SU-DHL-6 (cell line): ENCODE results near the gene RNF130.

Experiments
- H2AFZ ChIP-seq: fragments of 200-600 bp; sonication (generic); 2 replicates; pipeline ENCODE4 v1.6.1; 2014; ENCODE audit warnings: low read depth, mild to moderate bottlenecking, moderate library complexity, mixed read lengths, antibody characterized with exemption, low read length; ENCODE audit not compliant: severe bottlenecking
- H3F3A ChIP-seq: fragments of 200-600 bp; shearing (Covaris generic); 2 replicates; pipeline ENCODE4 v1.6.0; 2016; ENCODE audit warnings: antibody characterized with exemption, mild to moderate bottlenecking; ENCODE audit not compliant: insufficient read depth
- H3K27ac ChIP-seq: fragments of 200-600 bp; sonication (generic); 2 replicates; pipeline ENCODE4 v1.5.1; 2016; ENCODE audit warnings: low read depth, mild to moderate bottlenecking, low read length, moderate library complexity, mixed read lengths
- H3K27me3 ChIP-seq: fragments of 200-600 bp; sonication (generic), shearing (Covaris generic); 2 replicates; pipeline ENCODE4 v1.6.0; 2014; ENCODE audit warnings: mild to moderate bottlenecking, low read length
- H3K36me3 ChIP-seq: fragments of 200-600 bp; sonication (generic); 2 replicates; pipeline ENCODE4 v1.6.1; 2014; ENCODE audit warnings: mild to moderate bottlenecking, low read length, mixed read lengths
- H3K4me2 ChIP-seq: fragments of 300-600, 200-600 bp; shearing (Covaris generic), sonication (generic); 2 replicates; pipeline ENCODE4 v1.6.0; 2014; ENCODE audit warnings: low read length, low read depth, mild to moderate bottlenecking; ENCODE audit not compliant: poor library complexity, severe bottlenecking
- H3K4me3 ChIP-seq: fragments of 200-600 bp; sonication (generic); 2 replicates; pipeline ENCODE4 v1.5.1; 2014; ENCODE audit warnings: antibody characterized with exemption, low read length, mild to moderate bottlenecking, mixed read lengths; ENCODE audit not compliant: insufficient read depth, poor library complexity, severe bottlenecking
- H3K79me2 ChIP-seq: fragments of 200-600 bp; sonication (generic); 2 replicates; pipeline ENCODE4 v1.6.1; 2014; ENCODE audit warnings: mild to moderate bottlenecking, low read length, moderate library complexity; ENCODE audit not compliant: insufficient read depth
- H3K9ac ChIP-seq: fragments of 200-600 bp; sonication (generic); 2 replicates; pipeline ENCODE4 v1.7.0; 2014; ENCODE audit warnings: mild to moderate bottlenecking, low read length
- H3K9me2 ChIP-seq: fragments of 200-600 bp; sonication (generic); replicated peaks from 2 replicates; pipeline ENCODE4 v1.6.1; 2014; ENCODE audit warnings: low read length; ENCODE audit not compliant: insufficient read depth
- H3K9me3 ChIP-seq: fragments of 200-600 bp; sonication (generic); 2 replicates; pipeline ENCODE4 v1.6.1; 2014; ENCODE audit warnings: low read length, mixed read lengths; ENCODE audit not compliant: insufficient read depth
- H4K20me1 ChIP-seq: fragments of 200-600 bp; sonication (generic); 2 replicates; pipeline ENCODE4 v1.6.1; 2014; ENCODE audit warnings: low read depth, mild to moderate bottlenecking, antibody characterized with exemption, low read length, moderate library complexity, mixed read lengths
- CTCF ChIP-seq: fragments of 200-600 bp; sonication (generic); IDR thresholded peaks from one replicate; pipeline ENCODE4 v1.5.1; 2017; ENCODE audit warnings: antibody characterized with exemption, mild to moderate bottlenecking, low read length, moderate library complexity; ENCODE audit not compliant: insufficient read depth, poor library complexity, severe bottlenecking
- EZH2phosphoT487 ChIP-seq: fragments of 200-600 bp; sonication (generic), shearing (Covaris generic); conservative IDR thresholded peaks from 2 replicates; pipeline ENCODE4 v1.6.1; 2018; ENCODE audit warnings: mild to moderate bottlenecking, antibody characterized with exemption, low read length, moderate library complexity, mixed read lengths

The RNF130 gene

DNA sequence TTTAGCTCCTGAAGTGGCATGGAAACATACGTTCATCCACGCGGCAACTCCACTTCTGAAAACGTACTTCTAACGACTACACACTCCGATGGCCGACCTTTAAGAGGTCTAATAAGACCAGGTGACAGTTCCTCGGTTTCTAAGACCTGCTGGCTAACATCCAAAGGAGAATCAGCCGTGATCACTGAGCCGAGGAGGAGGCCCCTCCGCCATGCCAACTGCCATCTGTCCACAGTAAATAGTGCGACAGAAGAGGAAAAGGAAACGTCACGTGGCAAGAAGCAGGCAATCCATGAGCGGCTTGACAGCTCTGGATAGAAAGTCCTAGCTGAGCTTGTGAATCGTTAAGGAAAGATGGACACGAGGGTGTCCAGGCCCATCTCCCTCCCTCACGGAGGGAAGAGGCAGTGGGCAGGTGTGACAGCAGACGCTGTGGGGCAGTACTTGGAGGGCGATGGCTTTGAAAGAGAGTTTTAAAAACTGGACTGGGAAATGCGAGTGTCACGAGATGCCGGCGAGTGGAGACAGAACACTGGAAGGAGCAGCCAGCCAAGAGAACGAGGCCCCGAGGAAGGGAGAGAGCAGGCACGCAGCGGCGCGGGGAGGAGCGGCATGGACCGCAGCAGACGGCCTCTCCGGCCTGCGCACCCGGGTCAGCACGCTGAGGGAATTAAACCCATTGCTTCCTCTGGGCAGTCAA, 97.2 kb downstream of the RNF130 start:
- Histone ChIP-seq H3K79me2 (no peaks in the 10 kb centered on the region), H3K9ac (peak overlapping the region; percentile 37), H3K9me2 (no peaks in the 10 kb centered on the region), H3F3A (no peaks in the 10 kb centered on the region), H3K9me3 (no peaks in the 10 kb centered on the region), H3K4me3 (no peak overlapping the region), H3K36me3 (no peaks in the 10 kb centered on the region), H2AFZ (peak overlapping the region; percentile 88), H3K4me2 (peak overlapping the region; percentile 48), H3K27ac (no peak overlapping the region), H3K27me3 (no peaks in the 10 kb centered on the region), H4K20me1 (no peaks in the 10 kb centered on the region)
- TF ChIP-seq EZH2phosphoT487 (no peak), CTCF (no peak)

GRCh38 chr5:179973391-179973790, 98.2 kb downstream of the RNF130 start:
- no peaks in the 10 kb centered on the region for H3K9me2 ChIP-seq
- no peaks in the 10 kb centered on the region for H3K9me3 ChIP-seq
- no peak overlapping the region for H2AFZ ChIP-seq
- H3K36me3 ChIP-seq = no peaks in the 10 kb centered on the region
- TF ChIP-seq EZH2phosphoT487 (no peak), CTCF (no peak)
- H3K9ac ChIP-seq = no peak overlapping the region
- no peaks in the 10 kb centered on the region for H3K79me2 ChIP-seq
- H3K4me3 ChIP-seq = no peak overlapping the region
- no peaks in the 10 kb centered on the region for H4K20me1 ChIP-seq
- no peak overlapping the region for H3K27ac ChIP-seq
- H3F3A ChIP-seq = no peaks in the 10 kb centered on the region
- no peaks in the 10 kb centered on the region for H3K27me3 ChIP-seq
- no peak overlapping the region for H3K4me2 ChIP-seq

DNA sequence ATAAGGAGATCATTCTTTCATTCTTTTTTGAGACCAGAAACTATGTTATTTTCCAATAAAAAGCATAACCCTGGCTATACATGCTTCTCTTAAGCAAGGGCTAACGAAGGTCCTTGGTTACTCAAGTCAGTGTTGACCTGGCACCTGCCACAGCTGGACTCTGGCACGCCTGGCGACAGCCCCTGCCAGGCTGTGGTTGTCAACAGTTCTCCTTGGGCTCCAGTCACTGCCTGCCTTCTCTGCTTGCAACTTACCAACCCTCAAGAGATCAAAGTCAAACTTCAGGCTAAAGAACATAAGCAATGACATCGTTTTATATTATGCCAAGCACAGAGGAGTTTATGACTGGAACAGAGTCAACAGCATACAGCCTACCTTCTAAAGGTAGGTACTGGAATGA, 102.4 kb downstream of the RNF130 start:
- no peak for TF ChIP-seq CTCF
- no peak for TF ChIP-seq EZH2phosphoT487
- Histone ChIP-seq H4K20me1 (no peaks in the 10 kb centered on the region), H3K79me2 (no peaks in the 10 kb centered on the region)

More for the DNA sequence above, 102.4 kb downstream of the RNF130 start:
- Histone ChIP-seq H3K9ac (no peak overlapping the region), H3K27me3 (no peaks in the 10 kb centered on the region), H2AFZ (no peak overlapping the region), H3K9me2 (no peaks in the 10 kb centered on the region), H3F3A (no peaks in the 10 kb centered on the region), H3K4me2 (no peak overlapping the region), H3K9me3 (no peaks in the 10 kb centered on the region), H3K36me3 (no peaks in the 10 kb centered on the region), H3K27ac (no peak overlapping the region), H3K4me3 (no peak overlapping the region)
